MM.1S (cell line): ENCODE results near the gene ENOX1.

Experiments
- EZH2 ChIP-seq: fragments of 300-600 bp; sonication (generic); optimal IDR thresholded peaks from 2 replicates; pipeline ENCODE3; 2017; ENCODE audit warnings: low read depth, mild to moderate bottlenecking, antibody characterized with exemption, low read length, mixed read lengths
- EZH2phosphoT487 ChIP-seq: fragments of 300-600 bp; sonication (generic); IDR thresholded peaks from 2 replicates; pipeline ENCODE4 v1.6.1; 2018; ENCODE audit warnings: antibody characterized with exemption, low read length
- TF ChIP-seq, protein P1 (sequence below): fragments of 300-600 bp; sonication (generic); IDR thresholded peaks from 2 replicates; pipeline ENCODE4 v1.5.1; 2016; ENCODE audit warnings: antibody characterized with exemption, low read length, mixed read lengths

- TF ChIP-seq EZH2 (no peak), EZH2phosphoT487 (no peak)
- TF ChIP-seq, protein P1, sequence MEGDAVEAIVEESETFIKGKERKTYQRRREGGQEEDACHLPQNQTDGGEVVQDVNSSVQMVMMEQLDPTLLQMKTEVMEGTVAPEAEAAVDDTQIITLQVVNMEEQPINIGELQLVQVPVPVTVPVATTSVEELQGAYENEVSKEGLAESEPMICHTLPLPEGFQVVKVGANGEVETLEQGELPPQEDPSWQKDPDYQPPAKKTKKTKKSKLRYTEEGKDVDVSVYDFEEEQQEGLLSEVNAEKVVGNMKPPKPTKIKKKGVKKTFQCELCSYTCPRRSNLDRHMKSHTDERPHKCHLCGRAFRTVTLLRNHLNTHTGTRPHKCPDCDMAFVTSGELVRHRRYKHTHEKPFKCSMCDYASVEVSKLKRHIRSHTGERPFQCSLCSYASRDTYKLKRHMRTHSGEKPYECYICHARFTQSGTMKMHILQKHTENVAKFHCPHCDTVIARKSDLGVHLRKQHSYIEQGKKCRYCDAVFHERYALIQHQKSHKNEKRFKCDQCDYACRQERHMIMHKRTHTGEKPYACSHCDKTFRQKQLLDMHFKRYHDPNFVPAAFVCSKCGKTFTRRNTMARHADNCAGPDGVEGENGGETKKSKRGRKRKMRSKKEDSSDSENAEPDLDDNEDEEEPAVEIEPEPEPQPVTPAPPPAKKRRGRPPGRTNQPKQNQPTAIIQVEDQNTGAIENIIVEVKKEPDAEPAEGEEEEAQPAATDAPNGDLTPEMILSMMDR: no peak
These were observed 89.4 kb downstream of the ENOX1 start for GRCh38 chr13:43697323-43697722.
